Stimulated activated CD8-positive, alpha-beta memory T cell treated with anti-CD3 and anti-CD28 coated beads, Interleukin-4, amount 100 ng/mL, for 1 hour (primary cell): ENCODE data around the gene DNAH3.
"Not testable (repeated sequence)": the region's sequence is repeated elsewhere in the genome, so short reads cannot be mapped to it uniquely, and the experiment has no call there.

Source experiments
- DNase-seq, 2 donors: peaks; one replicate each; pipeline ENCODE4 v3.0.0-alpha.2; 2020; ENCODE audit warnings: low read depth in 2 of 2, low spot score in 1 of 2

Gene DNAH3

DNA sequence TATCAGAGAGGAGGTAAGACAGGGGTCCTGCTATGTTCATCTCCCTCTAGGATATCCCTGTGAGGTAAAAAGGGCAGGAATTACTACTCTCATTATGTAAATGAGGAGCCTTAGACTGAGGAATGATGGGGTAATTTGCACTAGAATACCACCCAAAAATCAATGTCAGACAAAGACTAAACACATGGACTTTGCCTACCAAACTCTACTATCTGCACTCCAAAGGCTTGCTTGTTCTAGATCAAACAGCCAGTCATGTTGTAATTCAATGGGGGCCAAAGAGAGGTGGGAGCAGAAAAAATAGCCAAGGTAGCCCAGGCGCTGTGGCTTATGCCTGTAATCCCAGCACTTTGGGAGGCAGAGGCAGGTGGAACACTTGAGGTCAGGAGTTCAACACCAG is 129.3 kb downstream of the DNAH3 start:
- DNase-seq, result no peak

- DNase-seq, result no peak
Measured at GRCh38 chr16:21009815-21010214, 140.8 kb downstream of the DNAH3 start.

GRCh38 chr16:21005008-21005407 is 145.6 kb downstream of the DNAH3 start:
- no peak for DNase-seq

GRCh38 chr16:21001262-21001661 is 149.4 kb downstream of the DNAH3 start:
- DNase-seq, result no peak

DNA sequence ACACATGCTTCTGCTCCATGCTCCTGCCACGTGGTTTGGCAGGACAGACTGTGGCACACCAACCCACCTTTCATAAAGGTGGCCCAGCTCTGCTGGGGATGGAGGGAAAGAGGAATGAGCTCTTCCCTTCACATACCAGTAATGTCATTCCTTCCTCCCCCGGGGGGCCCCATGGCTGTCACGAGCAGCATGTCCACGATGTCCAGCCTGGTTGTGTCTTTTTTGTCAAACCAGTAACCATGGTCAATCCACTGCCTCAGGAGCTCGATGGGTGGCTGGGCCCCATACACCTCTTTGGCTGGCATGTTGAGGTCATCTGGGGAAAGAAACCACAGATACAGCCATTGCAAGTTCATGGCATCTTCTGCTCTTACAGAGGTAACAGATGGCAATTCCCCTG is 153.5 kb downstream of the DNAH3 start:
- DNase-seq, result no peak

DNA sequence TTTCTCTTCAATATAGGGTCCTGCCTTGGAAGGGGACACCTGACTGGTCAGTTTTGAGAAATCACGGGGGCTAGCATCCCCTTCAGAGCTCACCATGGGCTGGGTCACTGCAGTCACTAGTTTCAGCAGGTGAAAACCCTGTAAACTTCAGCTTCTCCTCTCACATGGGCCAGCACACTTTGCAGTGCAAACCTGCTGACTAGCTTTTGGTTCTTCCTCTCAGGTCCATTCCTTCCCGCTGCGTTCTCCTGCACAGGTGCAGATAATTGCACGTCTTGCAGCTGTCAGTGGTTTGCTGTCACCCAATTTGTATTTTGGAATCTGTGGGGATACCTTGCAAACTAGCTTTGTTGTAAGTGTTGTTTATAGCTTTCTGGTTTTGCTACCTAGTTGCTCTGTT is 154.9 kb downstream of the DNAH3 start:
- DNase-seq, result no peak

GRCh38 chr16:20989496-20990070 is 161.1 kb downstream of the DNAH3 start:
- not testable (repeated sequence) for DNase-seq

DNA sequence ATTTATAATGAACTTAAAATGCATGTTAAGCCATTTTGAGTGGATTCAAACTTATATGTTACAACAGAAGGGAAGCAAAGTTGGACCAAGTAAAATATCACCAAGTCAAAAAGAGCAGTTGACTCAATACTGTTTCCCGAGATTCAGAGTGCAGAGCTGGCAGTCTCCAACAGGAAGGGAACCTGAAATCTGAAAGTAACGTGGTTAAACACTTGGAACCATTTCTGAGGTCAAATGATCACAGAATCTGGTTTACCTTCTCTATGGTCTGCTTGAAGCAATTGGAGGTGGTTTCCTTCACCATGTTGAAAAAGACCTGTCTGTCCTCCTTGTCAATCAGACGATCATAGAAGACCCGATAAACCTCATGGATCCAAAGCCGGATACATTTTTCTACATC is 163.6 kb downstream of the DNAH3 start:
- DNase-seq, result no peak

DNA sequence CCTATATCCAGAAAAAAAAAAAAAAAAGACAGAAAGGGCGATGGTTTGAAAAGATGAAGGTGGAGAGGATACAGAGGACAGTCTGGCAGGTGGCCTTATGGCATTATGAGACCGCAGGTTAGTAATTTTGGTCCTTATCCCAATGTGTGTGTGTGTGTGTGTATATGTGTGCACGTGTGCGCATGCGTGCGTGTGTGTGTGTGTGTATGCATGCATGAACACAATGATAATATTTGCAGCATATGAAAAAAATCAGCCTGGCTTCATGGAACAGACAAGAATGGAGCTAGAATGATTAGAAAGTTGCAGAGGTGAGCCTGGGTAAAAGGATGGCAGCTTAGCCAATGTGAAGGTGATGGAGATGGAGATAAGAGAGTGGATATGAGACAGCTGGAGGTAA is 166.6 kb downstream of the DNAH3 start:
- no peak for DNase-seq

- no peak for DNase-seq
Measured at GRCh38 chr16:20976576-20976975, 174.1 kb downstream of the DNAH3 start.

DNA sequence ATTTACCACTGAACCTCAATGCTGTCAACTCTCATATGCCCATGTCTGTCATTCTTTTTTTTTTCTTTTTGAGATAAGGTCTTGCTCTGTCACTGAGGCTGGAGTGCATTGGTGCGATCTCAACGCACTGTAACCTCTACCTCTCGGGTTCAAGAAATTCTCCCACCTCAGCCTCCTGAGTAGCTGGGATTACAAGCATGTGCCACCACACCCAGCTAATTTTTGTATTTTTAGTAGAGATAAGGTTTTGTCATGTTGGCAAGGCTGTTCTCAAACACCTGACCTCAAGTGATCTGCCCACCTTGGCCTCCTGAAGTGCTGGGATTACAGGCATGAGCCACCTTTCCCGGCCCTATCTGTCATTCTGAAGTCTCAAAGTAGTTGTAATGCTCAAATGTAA is 177.4 kb downstream of the DNAH3 start:
- not testable (repeated sequence) for DNase-seq

DNA sequence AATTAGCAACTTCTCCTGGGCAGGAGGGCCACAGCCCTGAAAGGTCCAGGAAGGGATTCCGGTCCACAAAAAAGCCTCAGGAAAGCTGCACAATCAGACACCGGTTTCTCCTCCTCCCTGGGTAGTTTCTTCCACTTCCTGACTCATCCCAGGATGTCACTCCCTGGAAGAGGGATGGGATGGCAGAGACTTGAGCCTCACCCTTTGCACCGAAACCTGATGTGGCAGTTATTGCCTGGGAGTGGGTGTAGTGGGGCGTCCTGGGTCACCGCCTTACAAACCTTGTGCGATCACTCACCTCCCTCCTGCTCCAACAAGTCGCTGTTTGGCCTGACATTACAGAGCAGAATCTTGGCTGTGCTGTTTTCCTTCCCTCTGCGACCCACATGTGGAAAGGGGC is 179.2 kb downstream of the DNAH3 start:
- DNase-seq, result no peak

- DNase-seq, result no peak
Measured at GRCh38 chr16:20969386-20969785, 181.3 kb downstream of the DNAH3 start.

GRCh38 chr16:20968765-20969164 is 181.9 kb downstream of the DNAH3 start:
- no peak for DNase-seq

DNA sequence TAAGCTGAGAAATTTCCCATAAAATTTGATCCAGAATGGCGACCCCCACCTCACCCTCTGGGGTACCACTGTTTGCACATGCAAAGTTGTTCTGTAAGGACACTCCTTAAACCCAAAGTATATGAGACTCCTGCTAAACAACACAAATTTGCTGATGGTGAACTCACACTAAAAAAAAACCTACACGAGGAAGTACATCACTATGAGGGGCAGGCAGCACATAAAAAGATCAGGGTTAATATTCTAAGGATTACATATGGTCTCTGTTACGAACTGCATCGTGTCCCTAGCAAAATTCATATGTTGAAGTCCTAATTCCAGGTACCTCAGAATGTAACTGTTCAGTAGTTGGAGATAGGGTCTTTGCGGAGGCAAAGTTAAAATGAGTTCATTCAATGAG is 189.7 kb downstream of the DNAH3 start:
- DNase-seq, result no peak

GRCh38 chr16:20957153-20957552 is 193.5 kb downstream of the DNAH3 start:
- DNase-seq, result no peak

- DNase-seq, result no peak
Measured at GRCh38 chr16:20956319-20956718, 194.3 kb downstream of the DNAH3 start.

- no peak for DNase-seq
Measured at GRCh38 chr16:20954574-20954973, 196.1 kb downstream of the DNAH3 start.

- no peak for DNase-seq
Measured at GRCh38 chr16:20952139-20952920, 198.3 kb downstream of the DNAH3 start.

- no peak for DNase-seq
Measured at GRCh38 chr16:20950294-20950693, 200.4 kb downstream of the DNAH3 start.

DNA sequence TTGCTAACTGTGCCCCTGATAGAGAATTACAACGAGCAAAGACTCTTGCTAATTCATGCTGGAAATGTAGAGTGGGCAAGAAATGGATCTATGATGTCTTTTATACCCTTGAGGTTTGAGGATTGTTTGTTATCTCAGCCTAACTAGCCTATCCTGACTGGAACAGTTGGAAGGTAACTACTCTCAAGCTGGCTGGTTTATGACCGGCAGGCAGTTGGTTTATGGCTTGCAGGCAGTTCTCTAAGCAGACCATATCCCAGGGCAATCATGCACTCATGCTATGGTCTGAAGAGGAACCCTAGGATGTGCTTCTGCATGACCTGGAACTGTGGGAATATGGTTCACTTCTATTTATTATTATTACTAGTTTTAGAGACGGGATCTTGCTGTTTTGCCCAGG is 201.0 kb downstream of the DNAH3 start:
- DNase-seq, result no peak

- no peak for DNase-seq
Measured at GRCh38 chr16:20948444-20948843, 202.2 kb downstream of the DNAH3 start.

- DNase-seq, result no peak
Measured at GRCh38 chr16:20946015-20946629, 204.5 kb downstream of the DNAH3 start.
